Activated naive CD4-positive, alpha-beta T cell treated with anti-CD3 and anti-CD28 coated beads, Interleukin-2, amount 10 ng/mL, durations not matched to agents 7 days and 5 days (primary cell): ENCODE results near the gene PRKG1.
A peak's percentile ranks its signal among the peaks of the same experiment; 100 is the strongest.

Source experiments
- CTCF ChIA-PET: fragments of 350-600 bp; sonication (Branson Sonifier 250); formaldehyde crosslinking; loops from one replicate; lab custom pipeline; 2021; ENCODE audit warnings: antibody characterized with exemption; lab: Charles Lee
- DNase-seq: peaks from one replicate; pipeline ENCODE4 v3.0.0-alpha.2; 2020
- H3K27ac Mint-ChIP-seq: one replicate; pipeline ENCODE4 v1.8.0; 2021; ENCODE audit warnings: mild to moderate bottlenecking, moderate library complexity, mixed read lengths
- H3K27me3 Mint-ChIP-seq: one replicate; pipeline ENCODE4 v1.8.0; 2021; ENCODE audit warnings: mild to moderate bottlenecking, mixed read lengths
- H3K36me3 Mint-ChIP-seq: one replicate; pipeline ENCODE4 v1.8.0; 2021; ENCODE audit warnings: mixed read lengths
- H3K4me1 Mint-ChIP-seq: one replicate; pipeline ENCODE4 v1.8.0; 2021; ENCODE audit warnings: mixed read lengths
- H3K4me3 Mint-ChIP-seq: one replicate; pipeline ENCODE4 v1.8.0; 2021; ENCODE audit warnings: mild to moderate bottlenecking, moderate library complexity, mixed read lengths
- H3K9me3 Mint-ChIP-seq: one replicate; pipeline ENCODE4 v1.8.0; 2021; ENCODE audit warnings: mixed read lengths

The PRKG1 gene

GRCh38 chr10:51881213-51881612 is 806.9 kb downstream of the PRKG1 start:
- Mint-ChIP-seq H3K9me3 (peaks cover 1% of the 10 kb centered on the region), H3K27me3 (no peaks in the 10 kb centered on the region), H3K27ac (no peak overlapping the region), H3K4me3 (no peak overlapping the region), H3K36me3 (peaks cover 2% of the 10 kb centered on the region), H3K4me1 (peaks cover 15% of the 10 kb centered on the region)
- DNase-seq: no peak
- CTCF ChIA-PET: interaction anchor here (0.6 kb wide), 1 partner anchor 365 kb away, joined by 5 read pairs; no protein-coding TSS in a partner anchor

GRCh38 chr10:51886438-51887068 is 812.3 kb downstream of the PRKG1 start:
- H3K27me3 Mint-ChIP-seq: no peaks in the 10 kb centered on the region
- CTCF ChIA-PET: no interaction called here
- no peaks in the 10 kb centered on the region for H3K9me3 Mint-ChIP-seq
- H3K27ac Mint-ChIP-seq: no peak overlapping the region
- no peak for DNase-seq
- no peaks in the 10 kb centered on the region for H3K36me3 Mint-ChIP-seq
- no peaks in the 10 kb centered on the region for H3K4me1 Mint-ChIP-seq
- no peak overlapping the region for H3K4me3 Mint-ChIP-seq

- Mint-ChIP-seq H3K27ac (no peak overlapping the region), H3K27me3 (no peaks in the 10 kb centered on the region), H3K36me3 (no peaks in the 10 kb centered on the region), H3K4me1 (no peaks in the 10 kb centered on the region), H3K4me3 (no peak overlapping the region), H3K9me3 (no peaks in the 10 kb centered on the region)
- no peak for DNase-seq
- CTCF ChIA-PET: no interaction called here
These were observed 814.0 kb downstream of the PRKG1 start for GRCh38 chr10:51888263-51888662.

DNA sequence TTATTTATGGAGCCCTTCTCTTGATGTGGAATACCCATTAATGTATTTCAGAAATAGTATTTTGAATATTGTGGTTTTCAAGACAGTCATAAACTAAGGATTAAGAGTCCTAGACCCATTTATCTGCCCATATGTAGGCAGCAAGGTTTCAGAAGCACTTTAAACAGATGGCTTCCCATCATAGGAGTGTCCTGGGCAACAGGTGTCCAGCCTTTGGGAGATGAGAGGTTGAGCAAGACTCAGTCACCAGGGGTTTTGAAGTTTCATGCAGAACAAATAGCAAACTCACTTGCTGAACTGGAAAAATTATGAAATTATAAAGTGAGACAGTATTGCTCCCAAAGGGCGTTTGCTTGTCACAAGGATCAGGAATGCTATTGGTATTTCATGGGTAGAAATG is 818.0 kb downstream of the PRKG1 start:
- CTCF ChIA-PET: no interaction called here
- no peaks in the 10 kb centered on the region for H3K4me1 Mint-ChIP-seq
- no peak overlapping the region for H3K27ac Mint-ChIP-seq
- no peak for DNase-seq
- H3K36me3 Mint-ChIP-seq: no peaks in the 10 kb centered on the region
- no peaks in the 10 kb centered on the region for H3K27me3 Mint-ChIP-seq
- H3K9me3 Mint-ChIP-seq: no peaks in the 10 kb centered on the region
- no peak overlapping the region for H3K4me3 Mint-ChIP-seq

GRCh38 chr10:51892965-51893658 is 818.8 kb downstream of the PRKG1 start:
- Mint-ChIP-seq H3K36me3 (no peaks in the 10 kb centered on the region), H3K4me1 (no peaks in the 10 kb centered on the region), H3K27me3 (peaks cover 7% of the 10 kb centered on the region), H3K9me3 (no peaks in the 10 kb centered on the region), H3K4me3 (no peak overlapping the region), H3K27ac (no peak overlapping the region)
- CTCF ChIA-PET: no interaction called here
- DNase-seq: peak; percentile 25

DNA sequence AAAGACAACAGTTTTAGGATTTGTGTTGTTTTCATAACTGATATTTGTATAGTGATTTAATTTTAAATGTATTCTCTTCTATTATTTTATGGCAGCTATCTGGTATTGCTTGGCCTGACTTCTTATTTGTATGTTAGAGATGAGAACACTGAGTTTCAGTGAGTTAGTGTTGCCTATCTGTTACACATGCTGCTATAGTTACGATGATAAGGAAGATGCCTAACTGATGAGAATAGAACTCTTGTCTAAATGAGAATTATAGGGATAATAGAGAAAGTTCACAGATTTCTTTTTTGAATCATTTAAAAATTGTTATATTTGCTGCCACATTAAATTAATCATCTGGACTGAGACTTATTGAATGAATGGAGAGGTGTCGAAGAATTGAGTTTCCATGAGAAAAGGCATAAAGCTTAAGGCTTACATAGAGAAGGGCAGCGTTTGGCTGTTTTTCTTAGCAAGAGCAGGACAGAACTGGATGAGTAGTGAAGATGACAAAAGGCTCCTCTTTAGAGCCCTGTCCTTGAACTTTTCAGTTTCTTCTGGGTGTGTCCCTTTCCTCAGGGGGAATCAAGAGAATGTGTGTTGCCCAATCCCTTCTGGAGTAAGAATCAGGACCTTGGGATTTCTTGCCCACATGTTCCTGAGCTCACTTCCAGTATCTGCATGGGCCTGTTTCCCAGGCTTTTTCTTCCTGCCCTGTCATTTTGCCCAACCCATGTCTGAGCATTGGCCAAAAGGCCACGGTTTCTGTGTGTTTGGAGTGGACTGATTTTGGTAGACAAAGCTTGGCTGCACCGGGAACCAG is 820.7 kb downstream of the PRKG1 start:
- no peak overlapping the region for H3K4me3 Mint-ChIP-seq

DNA sequence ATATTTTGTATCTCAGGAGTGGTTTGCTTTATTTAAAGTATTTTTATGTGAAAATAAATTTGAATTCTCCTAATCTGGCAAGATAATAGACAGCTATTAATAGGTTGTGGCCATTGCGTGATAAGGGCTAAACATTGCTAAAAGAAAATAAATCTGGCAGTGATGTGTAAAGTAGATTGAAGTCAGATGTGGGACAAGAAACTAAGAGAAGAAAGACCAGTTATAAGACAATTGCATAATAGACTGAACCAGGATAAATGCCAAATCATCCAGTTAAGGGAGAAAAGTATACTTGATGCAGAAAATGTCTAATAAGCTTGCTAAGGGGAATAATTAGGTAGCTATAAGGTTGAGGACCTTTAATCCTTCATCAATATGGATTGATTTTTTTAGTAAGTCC is 822.6 kb downstream of the PRKG1 start:
- Mint-ChIP-seq H3K36me3 (no peaks in the 10 kb centered on the region), H3K9me3 (no peaks in the 10 kb centered on the region), H3K4me3 (no peak overlapping the region), H3K27ac (no peak overlapping the region), H3K4me1 (no peaks in the 10 kb centered on the region), H3K27me3 (peaks cover 7% of the 10 kb centered on the region)
- CTCF ChIA-PET: no interaction called here
- no peak for DNase-seq

More for the DNA sequence above, 820.7 kb downstream of the PRKG1 start:
- Mint-ChIP-seq H3K27me3 (peaks cover 7% of the 10 kb centered on the region), H3K9me3 (no peaks in the 10 kb centered on the region), H3K36me3 (no peaks in the 10 kb centered on the region), H3K4me1 (no peaks in the 10 kb centered on the region), H3K27ac (no peak overlapping the region)
- CTCF ChIA-PET: interaction anchor here (0.9 to 1.1 kb wide), 2 partner anchors 16 to 506 kb away, joined by 3 read pairs; no protein-coding TSS in a partner anchor
- no peak for DNase-seq

DNA sequence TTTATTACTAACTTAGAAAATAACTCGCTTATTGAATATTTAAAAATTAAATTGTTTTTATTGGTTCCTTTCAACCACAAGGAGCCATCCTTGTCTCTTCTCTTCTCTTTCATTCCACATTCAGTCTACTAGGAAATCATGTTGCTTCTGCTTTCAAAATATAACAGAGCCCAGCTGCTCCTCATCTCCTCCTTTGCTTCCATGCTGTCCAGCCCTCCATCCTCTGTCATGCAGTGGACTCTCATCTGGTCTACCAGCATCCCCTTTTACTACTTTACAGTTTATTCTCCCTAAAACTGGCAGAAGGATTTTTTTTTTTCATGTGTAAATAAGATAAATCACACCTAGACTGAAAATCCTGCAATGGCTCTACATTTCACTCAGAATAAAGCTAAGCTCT is 823.3 kb downstream of the PRKG1 start:
- no peaks in the 10 kb centered on the region for H3K36me3 Mint-ChIP-seq

DNA sequence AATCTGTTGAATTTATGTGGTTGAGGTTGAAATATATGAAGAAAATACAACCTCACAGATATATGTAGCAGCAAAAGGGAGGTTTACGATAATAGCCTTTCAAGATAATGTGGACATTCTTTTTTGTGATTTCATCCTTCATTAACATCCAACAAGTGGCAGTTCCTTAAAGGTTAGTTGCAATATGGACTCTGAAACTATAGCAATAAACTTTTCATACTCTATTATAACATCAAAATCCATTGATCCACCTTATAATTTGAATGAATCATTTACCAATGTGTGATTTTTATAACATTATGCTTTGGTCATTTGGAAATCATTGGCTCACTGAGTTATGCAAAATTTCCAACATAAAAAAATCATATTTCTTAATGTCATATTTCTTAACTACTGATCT is 825.9 kb downstream of the PRKG1 start:
- DNase-seq: no peak
- Mint-ChIP-seq H3K27me3 (peaks cover 7% of the 10 kb centered on the region), H3K27ac (no peak overlapping the region), H3K9me3 (no peaks in the 10 kb centered on the region), H3K4me1 (no peaks in the 10 kb centered on the region), H3K4me3 (no peak overlapping the region), H3K36me3 (no peaks in the 10 kb centered on the region)
- CTCF ChIA-PET: no interaction called here

More for the DNA sequence above, 823.3 kb downstream of the PRKG1 start:
- no peak overlapping the region for H3K4me3 Mint-ChIP-seq
- no peak for DNase-seq
- CTCF ChIA-PET: no interaction called here
- no peaks in the 10 kb centered on the region for H3K9me3 Mint-ChIP-seq
- H3K4me1 Mint-ChIP-seq: no peaks in the 10 kb centered on the region
- H3K27ac Mint-ChIP-seq: no peak overlapping the region
- H3K27me3 Mint-ChIP-seq: peaks cover 7% of the 10 kb centered on the region

DNA sequence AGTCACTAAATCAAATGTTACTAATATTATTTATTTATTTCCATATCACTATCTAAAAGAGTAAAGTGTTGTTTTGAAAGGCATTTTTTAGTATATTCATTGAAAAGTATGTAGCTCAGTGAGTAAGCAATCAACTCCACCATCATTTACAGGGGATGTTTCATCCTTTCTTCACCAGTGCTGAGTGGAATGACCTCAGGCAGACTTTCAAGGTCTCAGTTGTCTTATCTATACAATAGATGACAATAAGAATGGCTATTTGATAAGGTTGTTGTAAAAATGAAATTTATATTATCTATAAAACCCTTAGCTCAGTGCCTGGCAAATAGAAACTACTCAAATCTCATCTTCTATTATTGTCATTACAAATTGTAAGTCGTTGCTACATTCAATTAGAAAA is 829.4 kb downstream of the PRKG1 start:
- no peak for DNase-seq
- Mint-ChIP-seq H3K9me3 (no peaks in the 10 kb centered on the region), H3K4me3 (no peak overlapping the region), H3K27me3 (no peaks in the 10 kb centered on the region), H3K36me3 (no peaks in the 10 kb centered on the region), H3K4me1 (no peaks in the 10 kb centered on the region), H3K27ac (no peak overlapping the region)
- CTCF ChIA-PET: interaction anchor here (0.5 kb wide), 1 partner anchor 56 kb away, joined by 3 read pairs; no protein-coding TSS in a partner anchor

DNA sequence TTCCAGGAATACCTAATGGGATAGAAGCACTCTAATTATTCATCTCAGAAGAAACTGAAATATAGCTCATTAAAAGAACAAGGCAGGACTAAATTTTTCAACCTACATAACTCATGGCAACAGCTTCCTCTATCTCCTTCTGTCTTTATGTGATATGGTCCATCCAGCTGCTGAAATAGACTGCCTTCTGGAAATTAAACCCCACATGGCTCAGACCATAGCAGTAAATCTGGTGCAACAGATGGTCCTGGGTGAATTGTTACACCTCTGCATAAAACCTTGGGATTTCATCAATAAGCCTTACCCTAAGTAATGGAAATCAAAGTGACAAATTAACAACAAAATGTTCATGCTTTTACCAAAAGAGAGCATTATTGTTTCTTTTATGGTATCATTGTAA is 830.7 kb downstream of the PRKG1 start:
- no peak overlapping the region for H3K27ac Mint-ChIP-seq
- H3K27me3 Mint-ChIP-seq: no peaks in the 10 kb centered on the region
- CTCF ChIA-PET: no interaction called here
- H3K4me1 Mint-ChIP-seq: no peaks in the 10 kb centered on the region
- no peaks in the 10 kb centered on the region for H3K9me3 Mint-ChIP-seq
- H3K4me3 Mint-ChIP-seq: no peak overlapping the region
- H3K36me3 Mint-ChIP-seq: no peaks in the 10 kb centered on the region
- no peak for DNase-seq

- Mint-ChIP-seq H3K9me3 (no peaks in the 10 kb centered on the region), H3K36me3 (no peaks in the 10 kb centered on the region), H3K4me3 (no peak overlapping the region), H3K27me3 (no peaks in the 10 kb centered on the region), H3K27ac (no peak overlapping the region), H3K4me1 (no peaks in the 10 kb centered on the region)
- CTCF ChIA-PET: no interaction called here
- no peak for DNase-seq
These were observed 833.1 kb downstream of the PRKG1 start for GRCh38 chr10:51907361-51907760.

- Mint-ChIP-seq H3K36me3 (no peaks in the 10 kb centered on the region), H3K4me1 (no peaks in the 10 kb centered on the region), H3K9me3 (no peaks in the 10 kb centered on the region), H3K4me3 (no peak overlapping the region), H3K27ac (no peak overlapping the region), H3K27me3 (no peaks in the 10 kb centered on the region)
- CTCF ChIA-PET: no interaction called here
- DNase-seq: no peak
These were observed 835.9 kb downstream of the PRKG1 start for GRCh38 chr10:51910189-51910588.

GRCh38 chr10:51910596-51910995 is 836.3 kb downstream of the PRKG1 start:
- H3K4me1 Mint-ChIP-seq: no peaks in the 10 kb centered on the region
- H3K27me3 Mint-ChIP-seq: no peaks in the 10 kb centered on the region
- no peak overlapping the region for H3K4me3 Mint-ChIP-seq
- no peaks in the 10 kb centered on the region for H3K9me3 Mint-ChIP-seq
- no peak for DNase-seq
- H3K27ac Mint-ChIP-seq: no peak overlapping the region
- H3K36me3 Mint-ChIP-seq: no peaks in the 10 kb centered on the region
- CTCF ChIA-PET: no interaction called here
